ENCODE measurements around the gene MAST2.
"Not testable (repeated sequence)": the region's sequence is repeated elsewhere in the genome, so short reads cannot be mapped to it uniquely, and the experiment has no call there.

- not testable (repeated sequence) for TF ChIP-seq CTCF, POLR2A (IDR thresholded peaks at IDR 0.05)
Measured at GRCh38 chr1:45803781-45804668, 613 bp downstream of the MAST2 start.
